Upper lobe of left lung (tissue), 4 donors: Measurements from ENCODE around the gene UGDH.

Experiments
- CTCF ChIP-seq, 6 experiments: fragments of 450-650 bp in 4 of 6; fragments of 200-600 bp in 2 of 6; sonication (generic) in 2 of 6; IDR thresholded peaks; one replicate each; pipeline ENCODE4 v1.5.1; 2016 to 2019; ENCODE audit warnings: antibody characterized with exemption in 6 of 6
- POLR2A ChIP-seq, 4 donors: fragments of 450-650 bp; IDR thresholded peaks; one replicate each; pipeline ENCODE4 v1.5.1; 2016 to 2017; ENCODE audit warnings: antibody characterized with exemption in 4 of 4, mild to moderate bottlenecking in 2 of 4
- POLR2AphosphoS5 ChIP-seq, 2 donors: sonication (generic); formaldehyde crosslinking; IDR thresholded peaks; one replicate each; pipeline ENCODE4 v1.5.1; 2017; ENCODE audit warnings: antibody characterized with exemption in 2 of 2

DNA sequence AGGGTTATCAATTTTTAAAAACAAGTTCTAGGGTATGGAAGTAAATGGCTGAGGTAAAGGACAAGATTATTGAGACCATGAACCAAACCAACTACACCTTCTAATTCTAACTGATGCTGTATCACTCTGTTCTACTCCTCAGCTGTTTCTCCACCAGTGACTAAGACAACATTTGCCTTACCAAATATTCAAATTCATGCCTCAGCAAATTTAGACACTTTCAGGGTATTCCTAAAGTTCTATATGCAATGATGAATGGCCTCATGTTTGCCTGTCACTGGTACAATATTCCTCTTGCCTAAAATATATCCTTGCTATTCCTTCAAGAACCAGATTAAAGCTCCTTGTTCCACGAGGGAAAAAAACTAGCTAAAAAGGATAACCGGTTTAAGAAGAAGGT lies 73.5 kb downstream of the UGDH start:
- TF ChIP-seq CTCF (IDR thresholded peaks at IDR 0.05) = no peak
- TF ChIP-seq POLR2A (IDR thresholded peaks at IDR 0.05) = no peak
- no peak for TF ChIP-seq POLR2AphosphoS5 (IDR thresholded peaks at IDR 0.05)
